GOT3 (cell line): Measurements from ENCODE around the gene RPA3.
"Not testable (repeated sequence)": the region's sequence is repeated elsewhere in the genome, so short reads cannot be mapped to it uniquely, and the experiment has no call there.

Source experiments
- DNase-seq: peaks from one replicate; lab custom pipeline; 2025; ENCODE audit warnings: mixed read lengths; lab: John Stamatoyannopoulos, UW

Gene RPA3

GRCh38 chr7:7694542-7694941, 23.9 kb downstream of the RPA3 start:
- no peak for DNase-seq

- no peak for DNase-seq
These were observed 24.5 kb downstream of the RPA3 start for GRCh38 chr7:7693881-7694280.

- no peak for DNase-seq
These were observed 29.5 kb downstream of the RPA3 start for GRCh38 chr7:7688956-7689355.

- no peak for DNase-seq
These were observed 30.1 kb downstream of the RPA3 start for GRCh38 chr7:7688310-7688709.

GRCh38 chr7:7687800-7688199, 30.6 kb downstream of the RPA3 start:
- no peak for DNase-seq

GRCh38 chr7:7686811-7687508, 31.4 kb downstream of the RPA3 start:
- DNase-seq: no peak

GRCh38 chr7:7682861-7683260, 35.5 kb downstream of the RPA3 start:
- no peak for DNase-seq

GRCh38 chr7:7681936-7682329, 36.5 kb downstream of the RPA3 start:
- no peak for DNase-seq

GRCh38 chr7:7681191-7681935, 37.0 kb downstream of the RPA3 start:
- no peak for DNase-seq

- DNase-seq: not testable (repeated sequence)
These were observed 38.8 kb downstream of the RPA3 start for GRCh38 chr7:7679640-7680039.

GRCh38 chr7:7675686-7676085, 42.7 kb downstream of the RPA3 start:
- no peak for DNase-seq

- DNase-seq: no peak
These were observed 45.2 kb downstream of the RPA3 start for GRCh38 chr7:7673240-7673550.

- DNase-seq: no peak
These were observed 45.7 kb downstream of the RPA3 start for GRCh38 chr7:7672545-7673239.

GRCh38 chr7:7671361-7671760, 47.0 kb downstream of the RPA3 start:
- no peak for DNase-seq

GRCh38 chr7:7670490-7670889, 47.9 kb downstream of the RPA3 start:
- no peak for DNase-seq

GRCh38 chr7:7668706-7669105, 49.7 kb downstream of the RPA3 start:
- no peak for DNase-seq

- DNase-seq: no peak
These were observed 51.2 kb downstream of the RPA3 start for GRCh38 chr7:7667187-7667586.

- no peak for DNase-seq
These were observed 53.4 kb downstream of the RPA3 start for GRCh38 chr7:7665031-7665430.

- DNase-seq: no peak
These were observed 54.1 kb downstream of the RPA3 start for GRCh38 chr7:7664291-7664690.

- no peak for DNase-seq
These were observed 55.9 kb downstream of the RPA3 start for GRCh38 chr7:7662527-7662926.

GRCh38 chr7:7656459-7656858, 61.9 kb downstream of the RPA3 start:
- DNase-seq: not testable (repeated sequence)

- DNase-seq: no peak
These were observed 63.3 kb downstream of the RPA3 start for GRCh38 chr7:7654964-7655715.
